Pons (tissue), 1 donor: ENCODE measurements around the gene ADCY7.

Source experiments
- DNase-seq: peaks from one replicate; pipeline ENCODE4 v3.0.0-alpha.2; 2016; ENCODE audit warnings: low spot score

ADCY7 gene

DNA sequence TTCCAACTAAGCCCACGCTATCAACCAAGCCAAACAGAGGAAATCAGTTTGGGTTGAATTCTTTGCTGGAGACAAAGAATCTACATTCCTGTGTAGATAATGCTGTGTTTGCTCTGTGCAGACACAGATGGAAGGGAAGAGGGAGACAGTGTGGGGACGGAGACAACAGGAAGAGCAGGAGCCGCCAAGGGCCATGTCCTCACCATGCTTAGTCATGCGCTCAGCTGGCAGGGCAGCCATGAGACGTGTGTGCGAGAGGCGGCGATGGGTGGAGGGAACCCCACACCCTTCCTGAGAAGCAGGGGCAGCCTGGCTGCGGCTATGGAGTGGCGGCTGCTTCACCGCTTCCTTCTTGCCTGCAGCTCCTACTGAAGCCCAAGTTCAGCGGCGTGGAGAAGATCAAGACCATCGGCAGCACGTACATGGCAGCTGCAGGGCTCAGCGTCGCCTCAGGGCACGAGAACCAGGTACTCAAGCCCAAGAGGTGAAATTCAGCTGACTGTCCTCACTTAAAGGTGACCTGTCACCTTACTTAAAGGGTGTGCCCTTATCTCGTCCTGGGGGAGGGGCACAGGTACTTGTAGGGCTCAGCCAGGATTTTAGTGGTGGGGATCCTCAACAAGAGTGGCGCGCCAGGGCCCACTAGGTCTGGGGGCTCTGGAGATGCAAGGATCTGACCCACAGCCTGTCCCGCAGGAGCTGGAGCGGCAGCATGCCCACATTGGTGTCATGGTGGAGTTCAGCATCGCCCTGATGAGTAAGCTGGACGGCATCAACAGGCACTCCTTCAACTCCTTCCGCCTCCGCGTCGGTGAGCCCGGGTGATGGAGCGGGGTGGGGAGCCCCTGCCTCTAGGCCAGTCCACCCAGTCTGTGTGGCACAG is 47.5 kb downstream of the ADCY7 start:
- DNase-seq, result peak; percentile 46

DNA sequence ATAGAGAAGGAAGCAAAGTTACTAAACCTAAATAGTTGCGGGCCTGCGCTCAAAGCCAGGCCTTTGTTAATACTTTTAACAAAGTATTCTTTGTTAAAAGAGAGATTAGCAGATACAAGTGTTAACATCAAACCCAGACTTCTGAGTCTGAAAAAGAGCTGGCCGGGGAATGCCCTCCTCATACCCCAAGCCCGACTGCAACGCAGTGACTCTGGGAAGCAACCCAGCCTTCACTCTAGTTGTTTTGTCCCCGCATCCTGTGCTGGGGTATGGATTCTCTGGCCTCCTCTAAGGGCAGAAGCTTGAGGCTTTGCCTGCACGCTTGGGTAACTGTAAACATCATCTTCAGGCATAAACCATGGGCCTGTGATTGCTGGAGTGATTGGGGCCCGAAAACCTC is 48.3 kb downstream of the ADCY7 start:
- DNase-seq, result peak; percentile 28

DNA sequence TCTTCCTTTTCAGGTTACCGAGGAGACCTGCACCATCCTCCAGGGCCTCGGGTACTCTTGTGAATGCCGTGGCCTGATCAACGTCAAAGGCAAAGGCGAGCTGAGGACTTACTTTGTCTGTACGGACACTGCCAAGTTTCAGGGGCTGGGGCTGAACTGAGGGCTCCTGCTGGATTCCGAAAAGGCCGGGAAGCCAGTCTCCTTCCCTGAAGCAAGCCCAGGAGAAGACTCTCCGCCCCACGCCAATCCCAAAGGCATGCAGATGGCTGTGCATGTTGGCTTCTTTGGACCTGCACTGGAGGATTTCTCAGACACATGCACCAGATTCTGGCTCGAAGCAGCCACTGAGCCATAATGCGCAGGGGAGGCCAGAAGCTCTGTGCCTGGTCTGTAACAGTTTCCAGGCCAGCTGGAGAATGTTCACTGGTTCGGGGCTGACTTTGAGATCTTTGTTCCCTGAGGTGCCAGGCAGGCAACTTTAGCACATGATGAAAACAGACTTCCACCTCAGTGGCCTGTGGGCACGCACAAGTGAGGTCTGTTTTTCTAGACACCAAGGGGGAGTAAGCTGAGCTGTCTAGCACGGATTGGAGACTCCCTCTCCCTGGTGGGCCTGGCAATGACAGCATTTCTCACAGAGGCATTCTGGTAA is 49.1 kb downstream of the ADCY7 start:
- DNase-seq, result no peak

DNA sequence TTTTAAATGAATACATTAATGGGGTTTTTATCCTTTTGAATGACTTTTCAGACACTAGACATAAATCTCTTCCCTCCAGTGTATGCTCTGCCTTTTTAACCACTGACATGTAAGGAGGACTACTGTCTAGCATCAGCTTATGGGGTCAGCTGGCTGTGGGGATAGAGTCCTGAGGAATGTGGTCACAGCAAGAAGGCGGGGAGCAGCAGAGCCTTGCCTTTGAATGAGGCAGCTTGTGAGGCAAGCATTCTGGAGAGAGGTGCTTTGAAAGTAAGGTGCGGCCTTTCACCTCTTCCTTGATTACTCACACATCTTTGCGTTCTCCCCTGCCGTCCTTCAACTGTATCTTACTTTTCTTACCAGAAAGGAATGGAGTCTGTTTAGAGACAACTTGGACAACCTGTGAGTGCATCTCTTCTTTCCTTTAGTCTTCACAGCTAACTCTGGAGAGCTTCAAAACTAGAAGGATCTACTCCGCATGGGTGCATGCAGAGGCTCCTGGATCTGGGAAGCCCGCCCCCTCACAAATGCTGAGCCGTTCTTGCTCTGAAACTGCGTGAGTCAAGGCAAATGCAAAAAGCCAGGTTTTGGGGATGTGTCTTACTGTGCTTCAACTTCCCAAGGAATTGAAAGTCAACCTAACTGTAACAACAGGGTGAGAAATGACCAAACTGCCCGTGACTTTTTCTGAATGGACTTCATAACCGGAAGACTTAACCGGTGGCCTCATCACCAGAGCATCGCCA is 49.9 kb downstream of the ADCY7 start:
- no peak for DNase-seq

DNA sequence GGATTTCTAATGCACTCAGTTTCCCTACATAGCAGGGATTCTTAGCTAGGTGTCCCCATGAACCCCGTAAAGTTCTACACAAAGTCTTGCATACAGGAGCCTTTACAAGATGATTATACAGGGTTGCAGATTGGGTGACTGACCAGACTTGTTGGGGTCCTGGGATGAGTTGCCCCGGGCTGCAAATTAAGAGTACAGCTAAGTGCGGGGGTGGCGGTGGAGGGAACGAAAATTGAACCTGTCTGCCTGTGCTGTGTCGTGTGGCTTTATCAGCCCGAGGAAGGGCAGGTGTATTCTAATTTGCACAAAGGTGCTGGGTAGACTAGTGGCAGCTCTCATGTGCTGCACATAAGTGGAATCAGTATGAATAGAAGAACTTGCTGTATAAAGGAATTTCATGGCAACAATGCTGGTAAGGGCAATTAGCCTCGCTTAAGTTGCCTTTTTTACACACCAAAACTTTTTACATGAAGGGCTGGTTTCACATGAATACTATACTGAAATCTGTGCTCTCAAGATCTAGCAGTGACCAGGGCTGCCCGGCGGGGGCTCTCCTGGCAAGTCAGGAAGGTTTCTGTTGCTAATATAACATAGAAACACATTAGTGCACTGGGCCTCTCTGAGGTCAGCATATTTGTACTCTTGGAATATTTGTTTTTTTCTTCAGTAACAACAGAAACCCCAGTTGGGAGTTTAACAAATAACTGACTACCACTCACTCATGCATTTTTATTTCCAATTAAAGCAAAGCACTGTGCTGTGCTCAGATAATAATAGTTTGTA is 50.7 kb downstream of the ADCY7 start:
- no peak for DNase-seq

DNA sequence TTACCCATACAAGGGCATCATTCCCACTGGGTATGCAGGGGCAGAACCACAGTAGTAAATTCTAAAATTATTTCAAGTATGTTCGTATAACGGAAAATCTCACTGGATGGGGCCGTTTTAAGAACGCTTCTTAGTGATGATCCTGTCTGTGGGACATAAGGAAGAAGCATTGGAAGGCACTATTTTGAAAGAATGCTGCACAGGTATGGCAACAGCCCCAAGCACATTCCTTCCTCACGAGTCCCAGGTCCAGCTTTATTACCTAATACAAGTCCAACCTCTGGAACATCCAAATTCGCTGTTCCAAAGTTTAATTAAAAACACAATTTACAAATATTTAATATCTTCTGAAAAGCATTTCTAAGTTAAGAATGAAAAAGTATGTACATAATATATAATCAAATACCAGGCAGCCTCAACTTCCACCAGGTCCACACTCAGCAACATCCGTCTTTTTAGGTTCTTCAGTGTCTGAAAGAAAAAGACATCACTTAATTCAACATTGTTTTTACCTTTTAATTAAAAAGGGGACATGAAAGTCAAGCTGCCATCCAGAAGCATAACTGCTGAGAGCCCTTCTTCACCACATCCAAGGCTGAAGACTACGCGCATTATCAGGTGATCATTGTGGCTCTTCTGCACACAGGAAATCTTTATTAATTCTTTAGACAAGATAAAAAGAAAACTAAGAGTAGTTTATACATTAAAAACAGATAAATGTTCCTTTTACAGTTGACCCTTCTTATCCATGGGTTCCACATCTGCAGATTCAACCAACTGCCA is 52.6 kb downstream of the ADCY7 start:
- DNase-seq, result no peak

DNA sequence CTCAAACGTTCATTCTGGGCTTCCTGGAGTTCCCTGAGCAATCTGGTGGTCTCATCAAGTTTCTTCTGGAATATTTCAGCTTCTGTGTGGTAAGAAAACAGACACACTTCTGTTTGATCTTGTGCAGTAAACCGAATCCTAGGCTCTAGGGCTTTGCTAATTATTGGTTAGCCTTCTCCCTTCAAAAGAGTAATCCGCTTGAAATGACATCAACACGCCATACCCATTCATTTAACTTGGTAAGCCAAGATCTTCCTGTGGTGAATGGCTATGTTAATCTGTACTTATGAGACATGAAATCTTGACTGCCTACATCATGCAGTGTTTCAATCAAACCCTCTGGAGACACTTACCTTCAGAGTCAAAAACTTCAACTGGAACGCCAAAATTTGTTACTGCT is 54.0 kb downstream of the ADCY7 start:
- DNase-seq, result no peak

DNA sequence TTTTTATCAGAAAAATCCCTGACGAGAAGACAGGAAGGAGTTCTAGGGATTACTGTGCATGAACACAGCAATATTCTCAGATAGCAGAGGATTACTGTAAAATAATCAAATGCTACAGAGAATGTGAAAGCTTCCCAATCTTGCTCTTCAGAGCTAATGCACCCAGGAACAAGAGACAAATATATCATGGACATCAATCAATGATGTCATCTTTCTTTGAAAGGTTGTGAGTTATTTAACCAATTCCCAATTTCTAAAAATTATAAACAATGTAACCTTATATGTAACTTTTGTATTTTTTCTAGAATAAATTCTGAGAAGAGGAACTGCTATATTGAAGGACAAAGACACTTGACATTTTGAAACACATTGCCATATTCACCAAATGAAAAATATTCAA is 56.0 kb downstream of the ADCY7 start:
- no peak for DNase-seq

DNA sequence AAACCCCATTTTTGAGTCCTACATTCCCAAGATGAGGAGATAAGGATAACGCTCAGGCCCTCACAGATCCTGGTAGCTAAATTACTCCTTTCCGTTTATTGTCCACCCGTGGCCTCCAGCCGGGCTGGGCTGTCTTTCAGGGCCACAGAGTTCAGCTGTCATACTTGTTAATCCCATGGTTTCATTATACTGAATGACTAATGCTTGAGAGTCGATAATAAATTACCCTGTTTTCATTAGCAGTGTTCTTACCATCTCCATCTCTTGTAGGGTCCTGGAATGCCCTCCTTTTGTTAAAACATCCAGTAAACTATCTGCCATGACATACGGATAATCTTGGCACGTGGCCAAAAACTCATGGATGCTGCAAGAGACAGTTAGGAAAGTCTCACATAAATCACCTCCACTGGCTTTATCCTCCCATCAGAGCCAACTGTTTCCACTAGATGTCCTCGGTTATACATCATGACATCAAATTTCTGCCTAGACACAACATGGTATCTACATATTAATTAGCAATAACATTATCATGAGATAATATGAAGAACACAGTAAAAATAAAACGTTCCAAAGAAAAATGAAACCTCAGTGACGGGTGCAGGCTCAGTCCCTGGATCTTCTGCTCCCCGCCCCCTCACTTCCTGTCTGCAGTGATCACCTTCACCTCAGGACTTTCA is 57.1 kb downstream of the ADCY7 start:
- DNase-seq, result no peak

DNA sequence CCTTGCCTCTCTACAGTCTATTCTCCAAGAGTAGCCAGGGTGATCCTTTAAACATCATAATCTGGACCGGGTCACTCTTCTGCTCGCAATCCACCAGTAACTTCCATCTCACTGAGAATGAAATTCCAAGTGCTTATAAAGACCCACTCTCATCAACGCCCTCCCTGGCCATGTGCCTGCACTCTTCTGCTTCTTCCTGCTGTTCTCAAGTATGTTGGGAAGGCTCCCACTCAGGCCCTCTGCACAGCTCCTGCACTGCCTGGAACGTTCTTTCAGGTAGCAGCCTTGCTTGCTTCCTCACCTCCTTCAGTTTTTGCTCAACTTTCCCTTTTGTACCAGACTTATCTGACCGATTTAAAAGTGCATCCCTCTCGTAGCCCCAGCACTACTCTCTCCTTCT is 58.0 kb downstream of the ADCY7 start:
- DNase-seq, result no peak

DNA sequence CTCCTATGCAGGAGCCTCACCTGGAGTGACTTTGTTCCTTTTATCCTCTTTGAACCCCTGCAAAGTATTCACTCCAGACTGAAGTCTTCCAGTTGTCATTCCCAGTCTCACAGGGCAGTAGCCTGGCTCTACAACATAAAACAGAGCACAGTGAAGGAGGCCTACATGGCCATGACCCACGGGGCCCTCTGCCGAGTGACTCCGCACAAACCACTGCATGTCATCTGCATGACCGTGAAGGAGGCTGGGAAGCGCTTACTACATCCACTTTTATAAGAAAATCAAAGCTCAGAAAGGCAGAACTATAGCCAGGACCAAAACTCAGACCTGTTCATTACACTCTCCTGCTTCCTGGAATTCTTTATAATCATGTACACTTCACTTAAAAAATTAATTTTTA is 59.9 kb downstream of the ADCY7 start:
- no peak for DNase-seq

DNA sequence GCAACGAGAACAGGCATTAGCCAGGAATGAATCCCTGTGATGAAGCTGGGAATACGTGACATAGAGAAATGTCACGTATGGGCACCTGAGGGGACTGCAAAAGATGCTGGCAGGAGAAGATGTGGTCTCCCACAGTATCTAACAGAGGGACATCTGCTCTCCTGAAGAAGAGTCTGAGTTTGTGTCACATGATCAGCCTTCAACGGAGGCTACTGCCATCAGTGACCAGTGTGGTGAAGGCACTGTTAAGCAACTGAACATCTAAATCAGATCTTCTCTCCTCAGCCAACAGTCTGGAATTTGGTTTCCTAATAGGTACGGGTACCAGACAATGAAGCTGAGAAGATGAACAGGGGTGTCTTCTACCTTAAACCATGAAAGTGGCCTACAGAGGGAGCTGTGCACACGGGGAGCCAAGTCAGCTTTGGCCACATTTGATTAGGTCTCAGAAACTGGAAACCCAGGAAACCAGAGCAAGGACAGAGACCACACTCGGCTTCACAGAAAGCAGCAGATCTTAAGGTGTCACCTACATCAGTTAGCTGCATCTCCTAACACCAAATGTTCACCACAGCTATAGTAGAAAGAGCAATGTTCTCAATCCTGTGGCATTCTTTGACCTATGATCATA is 60.6 kb downstream of the ADCY7 start:
- peak; percentile 57 for DNase-seq

DNA sequence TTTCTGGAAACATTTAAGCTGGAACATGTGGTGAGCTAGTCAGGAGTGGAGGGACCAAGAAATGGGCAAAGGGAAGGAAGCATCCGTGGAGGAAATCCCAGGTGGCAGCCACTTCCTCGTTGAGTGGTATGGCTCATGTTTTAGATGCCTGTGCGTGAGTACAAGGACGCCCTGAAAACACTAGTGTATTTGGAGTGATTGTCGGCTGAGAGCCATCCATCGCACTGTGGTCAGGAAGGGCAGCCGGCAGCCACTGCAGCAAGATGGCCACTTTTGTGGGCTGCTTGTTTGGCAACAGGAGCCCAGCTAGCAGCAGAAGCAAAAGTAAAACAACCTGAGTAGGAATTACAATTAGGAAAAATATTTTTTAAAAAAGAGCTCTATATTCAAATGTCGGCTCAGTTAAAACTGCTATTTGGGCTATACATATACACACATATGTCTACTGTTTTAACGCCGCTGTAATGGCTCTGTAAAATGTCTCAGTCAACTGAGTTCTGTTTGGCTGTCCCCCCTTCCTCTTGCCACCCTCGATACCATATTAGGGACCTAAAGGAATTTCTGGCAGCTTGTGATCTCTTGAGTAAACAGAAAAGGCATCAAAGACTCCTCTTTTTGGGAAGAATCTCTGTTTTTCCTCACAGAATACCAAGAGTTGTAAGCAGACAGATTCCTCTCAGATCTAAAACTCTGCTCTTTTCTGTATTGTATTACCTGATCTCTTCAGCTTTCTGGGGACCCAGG is 63.3 kb downstream of the ADCY7 start:
- no peak for DNase-seq

DNA sequence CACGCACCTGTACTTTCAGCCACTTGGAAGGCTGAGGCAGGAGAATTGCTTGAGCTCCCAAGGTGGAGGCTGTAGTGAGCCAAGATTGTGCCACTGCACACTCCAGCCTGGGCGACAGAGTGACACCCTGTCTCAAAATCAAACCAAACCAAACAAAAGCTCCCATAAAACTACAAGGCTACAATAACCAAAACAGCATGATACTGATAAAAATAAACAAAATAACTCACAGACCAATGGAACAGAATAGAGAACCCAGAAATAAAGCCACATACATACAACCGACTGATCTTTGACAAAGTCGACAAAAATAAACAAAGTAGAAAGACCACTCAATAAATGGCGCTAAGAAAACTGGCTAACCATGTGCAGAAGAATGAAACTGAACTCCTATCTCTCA is 65.2 kb downstream of the ADCY7 start:
- no peak for DNase-seq

DNA sequence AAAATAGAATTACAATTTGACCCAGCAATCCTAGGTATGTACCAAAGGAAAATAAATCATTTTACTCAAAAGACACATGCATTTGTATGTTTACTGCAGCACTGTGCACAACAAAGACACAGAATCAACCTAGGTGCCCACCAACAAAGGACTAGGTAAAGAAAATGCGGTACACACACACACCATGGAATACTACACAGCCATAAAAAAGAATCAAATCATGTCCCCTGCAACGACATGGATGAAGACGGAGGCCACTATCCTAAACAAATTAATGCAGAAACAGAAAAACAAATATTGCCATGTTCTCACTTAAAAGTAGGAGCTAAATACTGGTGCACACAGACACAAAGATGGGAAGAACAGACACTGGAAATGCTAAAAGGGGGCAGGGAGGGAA is 66.2 kb downstream of the ADCY7 start:
- no peak for DNase-seq

DNA sequence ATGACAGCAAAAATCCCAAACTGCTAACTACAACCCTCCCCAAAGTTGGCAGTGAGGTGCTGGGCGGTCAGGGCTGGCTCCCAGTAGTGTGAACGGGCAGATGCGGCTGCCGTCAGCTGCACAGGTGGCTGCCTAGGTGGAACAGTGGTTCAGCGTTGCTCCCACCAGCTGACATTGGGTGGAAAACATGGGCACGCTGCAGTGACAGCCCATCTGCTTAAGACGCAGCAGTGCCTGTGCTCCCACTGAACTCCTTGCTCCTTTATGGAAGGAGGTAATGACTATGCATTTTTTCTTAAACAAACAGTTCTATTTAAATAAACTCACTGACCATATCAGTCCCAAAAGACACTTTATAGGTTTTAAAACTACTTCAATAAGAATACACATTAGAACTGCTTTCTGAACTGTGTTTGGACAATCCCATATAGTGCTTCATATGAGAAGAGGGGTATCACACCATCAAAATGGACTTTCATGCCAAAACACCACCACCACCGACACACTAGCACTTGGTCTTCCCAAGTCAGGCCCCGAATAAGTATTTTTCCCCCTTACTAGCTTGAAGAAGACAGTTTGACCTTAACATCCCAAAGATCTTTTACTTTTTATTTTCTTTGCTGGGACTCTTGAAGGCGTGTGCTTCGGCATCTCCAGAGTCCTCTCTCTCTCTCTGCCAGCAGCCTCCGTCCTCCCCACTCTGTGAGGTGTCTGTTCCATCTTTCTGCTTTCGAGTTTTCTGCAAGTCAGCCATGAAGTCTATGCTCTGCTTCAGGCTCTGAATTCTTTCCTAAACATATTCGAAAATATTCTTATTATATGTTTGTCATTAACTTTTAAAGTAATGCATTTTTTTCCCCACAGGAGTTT is 68.0 kb downstream of the ADCY7 start:
- DNase-seq, result no peak

DNA sequence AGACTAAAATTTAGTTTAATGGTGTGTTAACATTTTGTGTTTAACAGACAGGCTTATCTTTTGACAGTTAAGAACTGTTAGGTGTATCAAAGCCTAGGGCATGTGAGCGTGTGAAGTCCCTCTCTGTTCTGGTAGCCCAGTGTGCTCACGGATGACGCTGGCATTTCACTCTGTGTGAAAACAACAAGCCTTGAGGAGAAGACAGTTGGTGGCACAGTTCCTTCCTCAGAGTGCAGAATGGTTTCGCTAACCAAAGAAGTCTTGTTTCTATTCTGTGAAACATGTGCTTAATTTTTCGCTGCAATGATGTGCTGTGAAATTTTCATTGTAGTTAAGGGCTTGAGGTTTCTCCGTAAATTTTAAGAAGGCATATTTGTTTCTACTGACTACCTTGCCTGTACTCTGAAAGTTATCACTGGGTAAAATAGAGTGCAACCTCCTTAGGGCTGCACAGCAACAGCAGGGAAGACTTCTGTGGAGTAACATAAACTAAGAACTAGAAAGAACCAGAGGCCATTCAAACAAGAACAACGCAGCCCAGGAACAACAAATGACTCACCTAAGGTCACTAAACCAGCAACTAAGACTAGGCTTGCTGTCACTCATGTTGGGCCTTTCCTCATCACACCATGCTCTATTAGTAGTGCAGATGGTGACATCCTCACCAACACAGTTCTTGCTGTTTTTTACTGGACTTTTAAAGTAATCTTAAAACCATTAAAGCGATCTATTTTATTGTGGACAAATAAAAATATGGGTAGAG is 69.0 kb downstream of the ADCY7 start:
- peak; percentile 37 for DNase-seq

DNA sequence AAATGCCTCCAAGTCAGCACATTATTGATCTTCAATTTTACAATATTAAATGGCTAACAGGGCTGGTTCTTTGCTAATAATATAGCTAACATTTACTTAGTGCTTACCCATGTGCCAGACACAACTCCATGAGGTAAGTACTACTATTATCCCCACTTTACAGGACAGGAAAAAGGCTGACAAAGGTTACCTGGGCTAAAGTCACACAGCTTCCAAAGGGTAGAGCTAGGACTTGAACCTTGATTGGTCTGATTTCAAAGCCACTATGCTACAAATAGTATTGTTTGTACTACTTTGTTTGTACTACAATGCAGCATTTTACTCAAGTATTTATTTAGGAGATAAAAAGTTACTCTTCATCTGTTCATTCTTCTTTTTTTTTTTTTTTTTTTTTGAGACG is 70.5 kb downstream of the ADCY7 start:
- DNase-seq, result no peak
